SK-N-SH (cell line): ENCODE results near the gene CHST7. TPM values are rescaled to one million over a fixed set of nuclear protein-coding genes. Genes with fewer than 3 reads are reported as not detected.

Experiments
- CTCF ChIA-PET: fragments of 300-600, 350-600 bp; formaldehyde crosslinking; extraction: SDS; loops from one replicate; lab custom pipeline; 2021; lab: Yijun Ruan, JAX
- POLR2A ChIA-PET: fragments of 350-600 bp; sonication (Branson Sonifier 250); formaldehyde crosslinking; extraction: SDS; loops from one replicate; lab custom pipeline; 2020; ENCODE audit warnings: antibody characterized with exemption, inconsistent platforms; lab: Yijun Ruan, JAX
- DNase-seq: peaks from one replicate; pipeline ENCODE4 v3.0.0; 2012
- H2AFZ ChIP-seq: fragments of 200-600 bp; sonication (generic); 2 replicates; pipeline ENCODE4 v1.8.1; 2016; ENCODE audit warnings: antibody characterized with exemption, mild to moderate bottlenecking, low read depth
- H3F3A ChIP-seq: fragments of 200-600 bp; sonication (generic); replicated peaks from 2 replicates; pipeline ENCODE3; 2016; ENCODE audit warnings: antibody characterized with exemption, mild to moderate bottlenecking; ENCODE audit not compliant: insufficient read depth
- H3K27ac ChIP-seq, 2 experiments: fragments of 200-500 bp in 1 of 2; fragments of 200-600 bp in 1 of 2; sonication (Bioruptor generic) in 1 of 2; sonication (generic), shearing (Covaris generic) in 1 of 2; 2 replicates each; pipeline versions ENCODE4 v1.5.1 to v1.6.1; 2014 to 2016; ENCODE audit warnings: low read depth in 2 of 2, inconsistent platforms in 1 of 2, low read length in 1 of 2, mild to moderate bottlenecking in 1 of 2, mixed read lengths in 1 of 2
- H3K27me3 ChIP-seq: fragments of 200-600 bp; sonication (generic), shearing (Covaris generic); 2 replicates; pipeline ENCODE4 v1.6.1; 2016; ENCODE audit warnings: mixed run types; ENCODE audit not compliant: insufficient read depth
- H3K36me3 ChIP-seq, 2 experiments: fragments of 200-500 bp in 1 of 2; fragments of 200-600 bp in 1 of 2; sonication (Bioruptor generic) in 1 of 2; sonication (generic) in 1 of 2; replicated peaks in 1 of 2; 2 replicates each; pipeline versions ENCODE3 to v1.5.1; 2014 to 2016; ENCODE audit warnings: low read length in 1 of 2, mild to moderate bottlenecking in 1 of 2; ENCODE audit not compliant: insufficient read depth in 2 of 2, control insufficient read depth in 1 of 2
- H3K4me1 ChIP-seq, 2 experiments: fragments of 200-500 bp in 1 of 2; fragments of 200-600 bp in 1 of 2; sonication (Bioruptor generic) in 1 of 2; sonication (generic), shearing (Covaris generic) in 1 of 2; 2 replicates each; pipeline versions ENCODE4 v1.5.1 to v1.6.1; 2014 to 2016; ENCODE audit warnings: low read depth in 1 of 2, low read length in 1 of 2, mixed run types in 1 of 2; ENCODE audit not compliant: insufficient read depth in 2 of 2, control insufficient read depth in 1 of 2
- H3K4me2 ChIP-seq: fragments of 200-600 bp; sonication (generic), shearing (Covaris generic); 2 replicates; pipeline ENCODE4 v1.6.1; 2017; ENCODE audit warnings: mixed run types
- H3K4me3 ChIP-seq, 2 experiments: fragments of 200-500 bp in 1 of 2; fragments of 200-600 bp in 1 of 2; sonication (Bioruptor generic) in 1 of 2; sonication (generic), shearing (Covaris generic) in 1 of 2; 2 replicates each; pipeline versions ENCODE4 v1.5.1 to v1.8.1; 2014 to 2016; ENCODE audit warnings: low read depth in 2 of 2, inconsistent platforms in 1 of 2, low read length in 1 of 2, mild to moderate bottlenecking in 1 of 2, mixed read lengths in 1 of 2, moderate library complexity in 1 of 2
- H3K79me2 ChIP-seq: fragments of 200-600 bp; sonication (generic); 2 replicates; pipeline ENCODE4 v1.8.1; 2017; ENCODE audit warnings: mild to moderate bottlenecking; ENCODE audit not compliant: insufficient read depth
- H3K9ac ChIP-seq: fragments of 200-600 bp; sonication (generic); 2 replicates; pipeline ENCODE4 v1.6.1; 2017; ENCODE audit warnings: mixed run types
- H3K9me2 ChIP-seq: fragments of 200-600 bp; sonication (generic); 2 replicates; pipeline ENCODE4 v1.6.1; 2017; ENCODE audit warnings: mixed run types
- H3K9me3 ChIP-seq: fragments of 200-600 bp; sonication (generic); 2 replicates; pipeline ENCODE4 v1.6.1; 2017; ENCODE audit warnings: mixed run types, mild to moderate bottlenecking, moderate library complexity
- H4K20me1 ChIP-seq: fragments of 200-600 bp; sonication (generic); 2 replicates; pipeline ENCODE4 v1.6.1; 2017; ENCODE audit warnings: mild to moderate bottlenecking, mixed run types; ENCODE audit not compliant: insufficient read depth
- CHD2 ChIP-seq: fragments of 150-350 bp; IDR thresholded peaks from 2 replicates; pipeline ENCODE4 v1.6.1; 2018; ENCODE audit warnings: low read length; ENCODE audit not compliant: partially characterized antibody
- CTCF ChIP-seq: fragments of 200-600 bp; sonication (generic); IDR thresholded peaks from 2 replicates; pipeline ENCODE4 v1.6.1; 2017; ENCODE audit warnings: antibody characterized with exemption, mild to moderate bottlenecking, moderate library complexity
- FOXM1 ChIP-seq: IDR thresholded peaks from 2 replicates; pipeline ENCODE4 v1.4.0; 2012; ENCODE audit warnings: low read depth, mild to moderate bottlenecking
- GATA2 ChIP-seq: sonication (generic); formaldehyde crosslinking; IDR thresholded peaks from 2 replicates; pipeline ENCODE4 v1.5.0; 2020; ENCODE audit warnings: mild to moderate bottlenecking, missing genetic modification reagents
- MAX ChIP-seq: IDR thresholded peaks from 2 replicates; pipeline ENCODE4 v1.4.0; 2012; ENCODE audit warnings: low read depth
- MXI1 ChIP-seq: IDR thresholded peaks from 2 replicates; pipeline ENCODE4 v1.6.1; 2012; ENCODE audit warnings: mild to moderate bottlenecking, low read depth, low read length, improper control_type of control experiment
- NFIC ChIP-seq: IDR thresholded peaks from 2 replicates; pipeline ENCODE4 v1.4.0; 2012; ENCODE audit warnings: borderline replicate concordance
- POLR2AphosphoS5 ChIP-seq: IDR thresholded peaks from 2 replicates; pipeline ENCODE4 v1.6.1; 2012; ENCODE audit warnings: low read depth, low read length
- RCOR1 ChIP-seq: fragments of 150-350 bp; IDR thresholded peaks from 2 replicates; pipeline ENCODE4 v1.6.1; 2017; ENCODE audit warnings: antibody characterized with exemption, low read length
- REST ChIP-seq: IDR thresholded peaks from 2 replicates; pipeline ENCODE4 v1.6.1; 2012; ENCODE audit warnings: mild to moderate bottlenecking, low read depth, low read length, moderate library complexity
- RFX5 ChIP-seq: IDR thresholded peaks from 2 replicates; pipeline ENCODE4 v1.6.1; 2012; ENCODE audit warnings: mild to moderate bottlenecking, improper control_type of control experiment, low read length
- TAF1 ChIP-seq: IDR thresholded peaks from 2 replicates; pipeline ENCODE4 v1.6.1; 2012; ENCODE audit warnings: low read depth, mild to moderate bottlenecking, low read length, moderate library complexity, borderline replicate concordance
- USF2 ChIP-seq: fragments of 150-350 bp; IDR thresholded peaks from 2 replicates; pipeline ENCODE4 v1.6.1; 2017; ENCODE audit warnings: antibody characterized with exemption, low read length, low read depth, borderline replicate concordance
- YY1 ChIP-seq: IDR thresholded peaks from 2 replicates; pipeline ENCODE4 v1.4.0; 2012; ENCODE audit warnings: low read depth, mild to moderate bottlenecking
- WGBS: methylation state at CpG from one replicate; pipeline ENCODE4 v1.1.6; 2017; ENCODE audit warnings: low lambda C conversion rate; 5-methylcytosine and 5-hydroxymethylcytosine counted together
- polyA plus RNA-seq, 3 experiments: library from polyadenylated mRNA; depleted of rRNA; stranded (reverse); fragments of >200 nt; gene quantifications; 2 replicates each; pipeline ENCODE4 v1.2.3, GENCODE V29; 2012

CHST7 gene
- polyA plus RNA-seq, 1 of the 3 experiments (the other 2 are of a cell fraction) = 6.2 TPM

- no peak for DNase-seq
- Histone ChIP-seq H3K27me3 (no peaks in the 10 kb centered on the region), H3K79me2 (peaks cover 25% of the 10 kb centered on the region; the same call in 1 of the 2 replicates), H3K9ac (no peak overlapping the region), H3K4me3 (0 out of 4 replicates have a peak overlapping the region, but pooled peaks of 1 of the 2 experiments have one; percentile 11), H3K36me3 (peaks cover 0 to 3% of the 10 kb centered on the region in 2 experiments), H4K20me1 (no peaks in the 10 kb centered on the region), H3K4me1 (peaks cover 0 to 2% of the 10 kb centered on the region in 2 experiments; a peak in 1 of 4 replicates), H3K27ac (peak overlapping the region in 1 of 2 experiments; percentile 53; a peak in 2 of 4 replicates), H3F3A (peaks cover 11% of the 10 kb centered on the region), H3K4me2 (peak overlapping the region; percentile 82), H2AFZ (no peak overlapping the region), H3K9me3 (no peaks in the 10 kb centered on the region), H3K9me2 (no peaks in the 10 kb centered on the region)
- no peak for TF ChIP-seq YY1
- TF ChIP-seq TAF1 = no peak
- no peak for TF ChIP-seq USF2
- TF ChIP-seq POLR2AphosphoS5 = no peak
- TF ChIP-seq FOXM1 = no peak
- no peak for TF ChIP-seq MXI1
- TF ChIP-seq CHD2 = no peak
- no peak for TF ChIP-seq GATA2 (CRISPR knock-in tag)
- no peak for TF ChIP-seq MAX
- no peak for TF ChIP-seq REST
- no peak for TF ChIP-seq NFIC
- TF ChIP-seq CTCF = no peak
- TF ChIP-seq RFX5 = no peak
- no peak for TF ChIP-seq RCOR1
- CTCF ChIA-PET = no interaction called here
- WGBS = 18% methylated on average over 7 of the region's 7 CpGs
- POLR2A ChIA-PET = interaction anchor here (0.7 kb wide), 1 partner anchor 9 kb away, joined by 3 read pairs; no protein-coding TSS in a partner anchor
Measured at GRCh38 chrX:46577221-46578005, 3.8 kb downstream of the CHST7 start.
